ENCODE data around the gene HSPB3. TPM values are rescaled to one million over a fixed set of nuclear protein-coding genes. Genes with fewer than 3 reads are reported as not detected.

Gene HSPB3, protein sequence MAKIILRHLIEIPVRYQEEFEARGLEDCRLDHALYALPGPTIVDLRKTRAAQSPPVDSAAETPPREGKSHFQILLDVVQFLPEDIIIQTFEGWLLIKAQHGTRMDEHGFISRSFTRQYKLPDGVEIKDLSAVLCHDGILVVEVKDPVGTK
- total RNA-seq: 0.14 TPM in 1 of 2 replicates, not detected in the other

GRCh38 chr5:54455413-54456157, at the start of gene HSPB3:
Gene HSPB3, plus strand, starts transcription at chr5:54455699. Its CDS starts 91 bp downstream, at chr5:54455790.

Other genes with a start within 250 kb of the HSPB3 start
- 23.6 and 38.9 TPM in 2 replicates for gene ARL15, start 145.1 kb upstream of the HSPB3 start, total RNA-seq
- 39.3 and 63.1 TPM in 2 replicates for gene SNX18, start 62.1 kb downstream of the HSPB3 start, total RNA-seq